Measurements from ENCODE around the gene LRRC53. TPM values are rescaled to one million over a fixed set of nuclear protein-coding genes. Genes with fewer than 3 reads are reported as not detected.

Gene LRRC53
- total RNA-seq, 4 donors from 2014 or later, result not detected

GRCh38 chr1:74453277-74453676 is 59.1 kb downstream of the LRRC53 start:
- 91 to 92% methylated on average over 2 of the region's 2 CpGs for WGBS, 2 donors

GRCh38 chr1:74452035-74452434 is 60.4 kb downstream of the LRRC53 start:
- H3K4me3 ChIP-seq, result no peak overlapping the region
- H3K27me3 ChIP-seq, result no peaks in the 10 kb centered on the region
- no peak for DNase-seq (ENCODE audit: low spot score in 2 of 2)
- no peaks in the 10 kb centered on the region for H3K36me3 ChIP-seq
- no peaks in the 10 kb centered on the region for H3K4me1 ChIP-seq
- WGBS, 2 donors, result 83 to 89% methylated on average over 1 of the region's 1 CpG
- no peak overlapping the region for H3K27ac ChIP-seq
- no peak for TF ChIP-seq POLR2A (IDR thresholded peaks at IDR 0.05)
- no peak for TF ChIP-seq EP300 (IDR thresholded peaks at IDR 0.05)
- TF ChIP-seq, protein P1, sequence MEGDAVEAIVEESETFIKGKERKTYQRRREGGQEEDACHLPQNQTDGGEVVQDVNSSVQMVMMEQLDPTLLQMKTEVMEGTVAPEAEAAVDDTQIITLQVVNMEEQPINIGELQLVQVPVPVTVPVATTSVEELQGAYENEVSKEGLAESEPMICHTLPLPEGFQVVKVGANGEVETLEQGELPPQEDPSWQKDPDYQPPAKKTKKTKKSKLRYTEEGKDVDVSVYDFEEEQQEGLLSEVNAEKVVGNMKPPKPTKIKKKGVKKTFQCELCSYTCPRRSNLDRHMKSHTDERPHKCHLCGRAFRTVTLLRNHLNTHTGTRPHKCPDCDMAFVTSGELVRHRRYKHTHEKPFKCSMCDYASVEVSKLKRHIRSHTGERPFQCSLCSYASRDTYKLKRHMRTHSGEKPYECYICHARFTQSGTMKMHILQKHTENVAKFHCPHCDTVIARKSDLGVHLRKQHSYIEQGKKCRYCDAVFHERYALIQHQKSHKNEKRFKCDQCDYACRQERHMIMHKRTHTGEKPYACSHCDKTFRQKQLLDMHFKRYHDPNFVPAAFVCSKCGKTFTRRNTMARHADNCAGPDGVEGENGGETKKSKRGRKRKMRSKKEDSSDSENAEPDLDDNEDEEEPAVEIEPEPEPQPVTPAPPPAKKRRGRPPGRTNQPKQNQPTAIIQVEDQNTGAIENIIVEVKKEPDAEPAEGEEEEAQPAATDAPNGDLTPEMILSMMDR (IDR thresholded peaks at IDR 0.05), result no peak
- peaks cover 0 to 6% (median 0%) of the 10 kb centered on the region in 4 donors for H3K9me3 ChIP-seq

More at GRCh38 chr1:74453277-74453676, 59.1 kb downstream of the LRRC53 start:
- H3K4me3 ChIP-seq, result no peak overlapping the region
- no peak for DNase-seq (ENCODE audit: low spot score in 2 of 2)
- H3K27me3 ChIP-seq, result no peaks in the 10 kb centered on the region
- no peaks in the 10 kb centered on the region for H3K4me1 ChIP-seq
- H3K27ac ChIP-seq, result no peak overlapping the region
- H3K9me3 ChIP-seq, result peaks cover 0 to 6% (median 0%) of the 10 kb centered on the region in 4 donors
- TF ChIP-seq EP300 (IDR thresholded peaks at IDR 0.05) (no peak), POLR2A (IDR thresholded peaks at IDR 0.05) (no peak)
- TF ChIP-seq, protein P1 (IDR thresholded peaks at IDR 0.05), result no peak
- H3K36me3 ChIP-seq, result no peaks in the 10 kb centered on the region

- Histone ChIP-seq H3K4me3 (no peak overlapping the region), H3K27ac (no peak overlapping the region), H3K4me1 (no peaks in the 10 kb centered on the region), H3K27me3 (no peaks in the 10 kb centered on the region), H3K9me3 (no peaks in the 10 kb centered on the region), H3K36me3 (peaks cover 0 to 14% (median 0%) of the 10 kb centered on the region in 3 donors)
- TF ChIP-seq, protein P1 (IDR thresholded peaks at IDR 0.05), result no peak
- TF ChIP-seq POLR2A (IDR thresholded peaks at IDR 0.05) (no peak), EP300 (IDR thresholded peaks at IDR 0.05) (no peak)
- WGBS, 2 donors, result 73 to 81% methylated on average over 1 of the region's 1 CpG
- DNase-seq (ENCODE audit: low spot score in 2 of 2), result no peak
These were observed 75.4 kb downstream of the LRRC53 start for GRCh38 chr1:74437035-74437434.

GRCh38 chr1:74436078-74436477 is 76.3 kb downstream of the LRRC53 start:
- Histone ChIP-seq H3K27me3 (no peaks in the 10 kb centered on the region), H3K9me3 (no peaks in the 10 kb centered on the region), H3K4me1 (no peaks in the 10 kb centered on the region), H3K27ac (no peak overlapping the region), H3K36me3 (peaks cover 0 to 13% (median 0%) of the 10 kb centered on the region in 3 donors), H3K4me3 (no peak overlapping the region)
- WGBS, 2 donors, result 73 to 80% methylated on average over 1 of the region's 1 CpG
- no peak for TF ChIP-seq POLR2A (IDR thresholded peaks at IDR 0.05)
- no peak for TF ChIP-seq EP300 (IDR thresholded peaks at IDR 0.05)
- TF ChIP-seq, protein P1 (IDR thresholded peaks at IDR 0.05), result no peak
- DNase-seq (ENCODE audit: low spot score in 2 of 2), result no peak

DNA sequence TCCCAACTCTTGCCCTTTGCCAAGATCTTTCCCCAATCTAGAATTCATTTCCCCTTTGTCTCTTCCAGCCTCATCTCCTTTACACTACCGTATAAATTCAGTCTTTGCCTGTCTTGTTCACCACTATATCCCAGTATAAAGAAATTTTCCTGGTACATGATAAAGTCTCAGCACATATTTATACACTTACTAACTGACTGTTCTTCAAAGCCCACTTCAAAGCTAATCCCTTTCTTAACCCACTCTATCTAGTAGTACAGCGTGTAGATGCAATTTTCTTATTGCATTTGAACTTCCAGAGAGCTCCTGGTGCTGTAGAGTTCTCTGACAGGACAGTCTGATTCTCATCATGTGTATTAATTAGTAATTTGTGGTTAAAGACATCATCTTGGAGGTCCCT is 78.1 kb downstream of the LRRC53 start:
- Histone ChIP-seq H3K27ac (no peak overlapping the region), H3K27me3 (no peaks in the 10 kb centered on the region), H3K36me3 (no peaks in the 10 kb centered on the region), H3K9me3 (no peaks in the 10 kb centered on the region), H3K4me1 (no peaks in the 10 kb centered on the region), H3K4me3 (no peak overlapping the region)
- no peak for DNase-seq (ENCODE audit: low spot score in 2 of 2)
- TF ChIP-seq, protein P1 (IDR thresholded peaks at IDR 0.05), result no peak
- no peak for TF ChIP-seq POLR2A (IDR thresholded peaks at IDR 0.05)
- no peak for TF ChIP-seq EP300 (IDR thresholded peaks at IDR 0.05)
- WGBS, 2 donors, result 78 to 87% methylated on average over 2 of the region's 2 CpGs

Data from tibial nerve (tissue), 4 donors.